ENCODE data around the gene NRXN3. TPM values are rescaled to one million over a fixed set of nuclear protein-coding genes. Genes with fewer than 3 reads are reported as not detected.

Gene NRXN3
- total and polyA plus RNA-seq, 2 donors (not counting 1 experiment from before 2014, with no cell fraction given), result not detected

DNA sequence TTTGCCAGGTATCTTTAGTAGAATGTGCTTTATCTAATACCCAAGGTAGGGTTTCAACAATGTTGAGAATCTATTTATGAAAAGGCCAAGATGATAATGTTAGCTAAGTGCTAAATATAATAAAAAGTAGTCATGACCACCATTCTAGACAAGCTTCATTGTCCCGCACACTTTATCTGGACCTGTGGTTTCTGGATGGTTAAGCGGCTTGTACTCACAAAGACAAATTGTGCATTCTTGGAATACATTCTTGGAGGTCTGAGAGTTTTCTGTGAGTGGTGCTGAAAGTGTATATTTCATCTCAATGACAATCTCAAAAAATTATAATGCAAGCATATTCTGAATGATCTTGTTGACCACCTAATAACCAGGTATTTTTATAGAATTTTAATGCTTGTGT, 1394.2 kb downstream of the NRXN3 start:
- no peak overlapping the region for H3K27ac ChIP-seq (ENCODE audit: low read length in 2 of 2)
- H3K27me3 ChIP-seq (replicated peaks in 1 of 4; ENCODE audit: control extremely low read depth in 1 of 4, control insufficient read depth in 3 of 4, insufficient read depth in 4 of 4, low read length in 3 of 4), result no peaks in the 10 kb centered on the region
- POLR2A ChIA-PET, result no interaction called here
- H3K4me3 ChIP-seq (ENCODE audit: control extremely low read depth in 1 of 5, extremely low read depth in 1 of 5, insufficient read depth in 1 of 5, low read depth in 2 of 5, low read length in 4 of 5), result no peak overlapping the region
- no peak overlapping the region for H3K9ac ChIP-seq (ENCODE audit: low read length)
- Mint-ChIP-seq H3K27me3 (no peaks in the 10 kb centered on the region), H3K9me3 (ENCODE audit: insufficient read depth) (no peaks in the 10 kb centered on the region), H3K27ac (no peak overlapping the region), H3K4me3 (no peak overlapping the region), H3K4me1 (no peaks in the 10 kb centered on the region)
- no peak overlapping the region for H2AFZ ChIP-seq (ENCODE audit: insufficient read depth, low read depth, low read length, poor library complexity, severe bottlenecking)
- WGBS (ENCODE audit: insufficient coverage), result no CpG with 5 or more reads among the region's 2 CpGs
- CTCF ChIA-PET, result no interaction called here
- TF ChIP-seq, protein P1, sequence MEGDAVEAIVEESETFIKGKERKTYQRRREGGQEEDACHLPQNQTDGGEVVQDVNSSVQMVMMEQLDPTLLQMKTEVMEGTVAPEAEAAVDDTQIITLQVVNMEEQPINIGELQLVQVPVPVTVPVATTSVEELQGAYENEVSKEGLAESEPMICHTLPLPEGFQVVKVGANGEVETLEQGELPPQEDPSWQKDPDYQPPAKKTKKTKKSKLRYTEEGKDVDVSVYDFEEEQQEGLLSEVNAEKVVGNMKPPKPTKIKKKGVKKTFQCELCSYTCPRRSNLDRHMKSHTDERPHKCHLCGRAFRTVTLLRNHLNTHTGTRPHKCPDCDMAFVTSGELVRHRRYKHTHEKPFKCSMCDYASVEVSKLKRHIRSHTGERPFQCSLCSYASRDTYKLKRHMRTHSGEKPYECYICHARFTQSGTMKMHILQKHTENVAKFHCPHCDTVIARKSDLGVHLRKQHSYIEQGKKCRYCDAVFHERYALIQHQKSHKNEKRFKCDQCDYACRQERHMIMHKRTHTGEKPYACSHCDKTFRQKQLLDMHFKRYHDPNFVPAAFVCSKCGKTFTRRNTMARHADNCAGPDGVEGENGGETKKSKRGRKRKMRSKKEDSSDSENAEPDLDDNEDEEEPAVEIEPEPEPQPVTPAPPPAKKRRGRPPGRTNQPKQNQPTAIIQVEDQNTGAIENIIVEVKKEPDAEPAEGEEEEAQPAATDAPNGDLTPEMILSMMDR (IDR thresholded peaks at IDR 0.05), result no peak
- no peak for TF ChIP-seq EZH2 (IDR thresholded peaks at IDR 0.05; ENCODE audit: borderline replicate concordance, insufficient read depth, low read depth, low read length, poor library complexity, severe bottlenecking)
- H3K9me3 ChIP-seq (ENCODE audit: control extremely low read depth in 1 of 3, control insufficient read depth in 2 of 3, insufficient read depth in 1 of 3, low read length in 2 of 3), result no peaks in the 10 kb centered on the region
- DNase-seq (no peak), ATAC-seq (ENCODE audit: low read depth) (no peak)
- H3K4me2 ChIP-seq (replicated peaks; ENCODE audit: low read depth, low read length, poor library complexity, severe bottlenecking), result no peak overlapping the region
- H3K4me1 ChIP-seq (ENCODE audit: control insufficient read depth in 2 of 2, insufficient read depth in 2 of 2, low read length in 2 of 2), result no peaks in the 10 kb centered on the region
- intact Hi-C loops (cut with micrococcal nuclease), result no loop called here
- no peaks in the 10 kb centered on the region for H4K20me1 ChIP-seq (ENCODE audit: control insufficient read depth, insufficient read depth, low read length, poor library complexity, severe bottlenecking)
- no peaks in the 10 kb centered on the region for H3K36me3 ChIP-seq (replicated peaks in 1 of 2; ENCODE audit: control extremely low read depth in 1 of 2, control insufficient read depth in 1 of 2, extremely low read depth in 1 of 2, insufficient read depth in 2 of 2, low read length in 1 of 2)
- H3K79me2 ChIP-seq (ENCODE audit: control insufficient read depth, insufficient read depth, low read length), result no peaks in the 10 kb centered on the region

DNA sequence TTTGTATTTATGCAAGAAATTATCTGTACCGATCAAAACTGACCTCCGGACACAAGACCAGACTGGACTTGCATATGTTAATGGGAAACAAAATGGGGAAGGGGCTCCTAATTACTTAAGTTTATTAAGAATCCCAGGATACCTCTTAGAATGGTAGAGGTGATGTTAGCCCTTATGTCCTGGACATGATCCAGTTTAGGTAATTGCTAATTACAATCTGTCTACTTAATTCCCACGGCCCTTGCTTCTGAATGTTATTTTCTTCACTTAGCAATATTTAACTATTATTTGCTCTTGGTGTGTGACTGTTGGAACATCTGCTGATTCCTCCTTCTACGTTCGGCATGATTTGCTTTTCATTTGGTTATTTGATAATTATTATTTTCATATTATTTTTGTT, 1397.1 kb downstream of the NRXN3 start:
- intact Hi-C loops (cut with micrococcal nuclease), result no loop called here
- ATAC-seq (ENCODE audit: low read depth) (no peak), DNase-seq (no peak)
- H3K79me2 ChIP-seq (ENCODE audit: control insufficient read depth, insufficient read depth, low read length), result no peaks in the 10 kb centered on the region
- H3K4me1 ChIP-seq (ENCODE audit: control insufficient read depth in 2 of 2, insufficient read depth in 2 of 2, low read length in 2 of 2), result no peaks in the 10 kb centered on the region
- no peak overlapping the region for H3K27ac ChIP-seq (ENCODE audit: low read length in 2 of 2)
- H3K4me2 ChIP-seq (replicated peaks; ENCODE audit: low read depth, low read length, poor library complexity, severe bottlenecking), result no peak overlapping the region
- H3K27me3 Mint-ChIP-seq, result no peaks in the 10 kb centered on the region
- H3K9ac ChIP-seq (ENCODE audit: low read length), result no peak overlapping the region
- TF ChIP-seq, protein P1 (IDR thresholded peaks at IDR 0.05), result no peak
- no peak for TF ChIP-seq EZH2 (IDR thresholded peaks at IDR 0.05; ENCODE audit: borderline replicate concordance, insufficient read depth, low read depth, low read length, poor library complexity, severe bottlenecking)
- H3K4me1 Mint-ChIP-seq, result no peaks in the 10 kb centered on the region
- no peaks in the 10 kb centered on the region for H4K20me1 ChIP-seq (ENCODE audit: control insufficient read depth, insufficient read depth, low read length, poor library complexity, severe bottlenecking)
- ChIA-PET POLR2A (no interaction called here), CTCF (no interaction called here)
- no peaks in the 10 kb centered on the region for H3K27me3 ChIP-seq (replicated peaks in 1 of 4; ENCODE audit: control extremely low read depth in 1 of 4, control insufficient read depth in 3 of 4, insufficient read depth in 4 of 4, low read length in 3 of 4)
- WGBS (ENCODE audit: insufficient coverage), result no CpG with 5 or more reads among the region's 5 CpGs
- no peak overlapping the region for H3K4me3 ChIP-seq (ENCODE audit: control extremely low read depth in 1 of 5, extremely low read depth in 1 of 5, insufficient read depth in 1 of 5, low read depth in 2 of 5, low read length in 4 of 5)
- H3K4me3 Mint-ChIP-seq, result no peak overlapping the region
- no peaks in the 10 kb centered on the region for H3K9me3 Mint-ChIP-seq (ENCODE audit: insufficient read depth)
- H3K36me3 ChIP-seq (replicated peaks in 1 of 2; ENCODE audit: control extremely low read depth in 1 of 2, control insufficient read depth in 1 of 2, extremely low read depth in 1 of 2, insufficient read depth in 2 of 2, low read length in 1 of 2), result no peaks in the 10 kb centered on the region
- no peak overlapping the region for H3K27ac Mint-ChIP-seq
- H2AFZ ChIP-seq (ENCODE audit: insufficient read depth, low read depth, low read length, poor library complexity, severe bottlenecking), result no peak overlapping the region
- H3K9me3 ChIP-seq (ENCODE audit: control extremely low read depth in 1 of 3, control insufficient read depth in 2 of 3, insufficient read depth in 1 of 3, low read length in 2 of 3), result no peaks in the 10 kb centered on the region
